SH-SY5Y (cell line): Measurements from ENCODE around the gene ACTC1.
A peak's percentile ranks its signal among the peaks of the same experiment; 100 is the strongest.

Source experiments
- GATA2 ChIP-seq: IDR thresholded peaks from 2 replicates; pipeline ENCODE4 v1.6.1; 2011; ENCODE audit warnings: mild to moderate bottlenecking, low read depth, low read length
- GATA3 ChIP-seq: IDR thresholded peaks from 2 replicates; pipeline ENCODE4 v1.6.1; 2011; ENCODE audit warnings: low read depth, mild to moderate bottlenecking, low read length, moderate library complexity

The ACTC1 gene

GRCh38 chr15:34795267-34796081 is at the start of gene ACTC1:
Gene ACTC1, minus strand, starts transcription at chr15:34795549. Its CDS starts 741 bp downstream, at chr15:34794808.
- no peak for TF ChIP-seq GATA2
- TF ChIP-seq GATA3, result no peak

GRCh38 chr15:34841262-34841725 is 45.9 kb upstream of the ACTC1 start:
- TF ChIP-seq GATA2 (no peak), GATA3 (no peak)

- no peak for TF ChIP-seq GATA2
- no peak for TF ChIP-seq GATA3
These were observed 42.9 kb upstream of the ACTC1 start for GRCh38 chr15:34838282-34838681.

- TF ChIP-seq GATA3 (no peak), GATA2 (no peak)
These were observed 42.1 kb upstream of the ACTC1 start for GRCh38 chr15:34837246-34838016.

GRCh38 chr15:34828145-34828911 is 33.0 kb upstream of the ACTC1 start:
- no peak for TF ChIP-seq GATA3
- no peak for TF ChIP-seq GATA2

- TF ChIP-seq GATA3, result no peak
- no peak for TF ChIP-seq GATA2
These were observed 26.5 kb upstream of the ACTC1 start for GRCh38 chr15:34821831-34822230.

GRCh38 chr15:34820110-34820509 is 24.8 kb upstream of the ACTC1 start:
- TF ChIP-seq GATA2 (no peak), GATA3 (no peak)

GRCh38 chr15:34818526-34818925 is 23.2 kb upstream of the ACTC1 start:
- TF ChIP-seq GATA2, result no peak
- TF ChIP-seq GATA3, result no peak

- TF ChIP-seq GATA2, result no peak
- no peak for TF ChIP-seq GATA3
These were observed 20.5 kb upstream of the ACTC1 start for GRCh38 chr15:34815836-34816235.

- no peak for TF ChIP-seq GATA3
- TF ChIP-seq GATA2, result no peak
These were observed 18.3 kb upstream of the ACTC1 start for GRCh38 chr15:34813446-34814190.

GRCh38 chr15:34812868-34813365 is 17.6 kb upstream of the ACTC1 start:
- peak; percentile 75 for TF ChIP-seq GATA3
- TF ChIP-seq GATA2, result peak; percentile 83

- TF ChIP-seq GATA3 (no peak), GATA2 (no peak)
These were observed 17.0 kb upstream of the ACTC1 start for GRCh38 chr15:34812369-34812768.

- TF ChIP-seq GATA2, result no peak
- TF ChIP-seq GATA3, result no peak
These were observed 15.2 kb upstream of the ACTC1 start for GRCh38 chr15:34810443-34811129.
